Neutrophil (primary cell): ENCODE data around the gene ITGA2B.
A peak's percentile ranks its signal among the peaks of the same experiment; 100 is the strongest.

Experiments used
- H3K27ac ChIP-seq: fragments of 200-600 bp; sonication (generic); 2 replicates; pipeline ENCODE4 v1.5.1; 2016; ENCODE audit warnings: mild to moderate bottlenecking, moderate library complexity
- H3K27me3 ChIP-seq: fragments of 200-600 bp; sonication (generic); 2 replicates; pipeline ENCODE4 v1.6.0; 2016; ENCODE audit warnings: mild to moderate bottlenecking
- H3K36me3 ChIP-seq: fragments of 200-600 bp; sonication (generic); 2 replicates; pipeline ENCODE4 v1.5.1; 2017
- H3K4me1 ChIP-seq, 2 experiments: fragments of 200-600 bp in 1 of 2; sonication (generic) in 1 of 2; 1 replicate in 1 of 2; 2 replicates in 1 of 2; pipeline versions ENCODE4 v1.5.1 to v1.6.1; 2013 to 2016; ENCODE audit warnings: low read depth in 1 of 2, low read length in 1 of 2, mild to moderate bottlenecking in 1 of 2, moderate library complexity in 1 of 2; ENCODE audit not compliant: control insufficient read depth in 1 of 2, insufficient read depth in 1 of 2
- H3K4me3 ChIP-seq, 2 experiments: fragments of 200-600 bp in 1 of 2; sonication (generic) in 1 of 2; 1 replicate in 1 of 2; 2 replicates in 1 of 2; pipeline ENCODE4 v1.5.1; 2013 to 2016; ENCODE audit warnings: low read depth in 1 of 2, low read length in 1 of 2, mild to moderate bottlenecking in 1 of 2, moderate library complexity in 1 of 2
- H3K9me3 ChIP-seq: fragments of 200-600 bp; sonication (generic); 2 replicates; pipeline ENCODE4 v1.5.1; 2016
- CTCF ChIP-seq: fragments of 200-600 bp; sonication (generic); IDR thresholded peaks from 2 replicates; pipeline ENCODE4 v1.5.1; 2016; ENCODE audit warnings: antibody characterized with exemption

ITGA2B gene

DNA sequence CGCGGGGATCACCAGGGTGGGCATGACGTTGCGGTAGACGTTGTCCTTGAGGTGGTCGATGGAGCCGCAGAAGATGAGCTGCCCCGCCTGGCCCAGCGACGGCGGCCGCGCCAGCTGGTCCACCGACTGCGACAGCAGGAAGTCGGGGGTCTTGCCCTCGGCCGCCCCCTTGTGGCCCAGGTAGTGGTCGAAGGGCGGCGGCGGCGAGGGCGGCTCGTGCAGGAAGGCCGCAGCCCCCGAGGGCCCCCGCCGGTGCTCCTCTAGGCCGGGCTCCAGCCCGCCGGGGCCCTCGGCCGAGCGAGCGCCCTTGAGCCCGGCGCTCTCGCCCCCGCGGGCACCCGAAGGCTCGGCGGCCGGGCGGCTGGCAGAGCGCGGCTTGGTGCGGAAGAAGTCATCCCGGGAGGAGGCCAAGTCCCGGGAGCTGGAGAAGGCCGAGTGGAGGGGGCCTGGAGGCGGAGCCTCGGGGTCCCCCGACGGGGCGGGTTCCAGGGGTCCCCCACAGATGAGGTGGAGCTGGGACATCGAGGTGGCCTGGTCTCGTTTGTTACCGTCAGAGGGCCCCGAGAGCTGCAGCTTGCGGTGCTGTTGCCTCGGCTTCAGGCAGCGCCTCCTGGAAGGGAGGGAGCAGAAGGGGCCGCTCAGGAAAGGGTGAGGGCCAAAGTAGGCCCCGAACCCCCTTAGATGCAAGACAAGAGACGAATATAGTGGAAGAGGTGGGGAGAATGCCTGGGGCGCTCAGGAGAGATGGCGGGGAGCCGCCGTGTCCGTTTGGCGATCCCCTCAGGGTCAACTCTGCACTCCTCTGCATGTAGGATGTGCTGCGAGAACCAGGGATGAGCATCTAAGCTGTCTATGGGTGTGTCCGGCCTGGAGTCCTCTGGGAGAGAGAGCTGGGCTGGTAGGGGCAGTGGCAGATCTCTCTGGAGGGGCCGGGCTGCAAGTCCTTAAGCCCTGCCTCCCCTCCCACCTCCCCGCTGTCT, 34.6 kb downstream of the ITGA2B start:
- peaks cover 18 to 28% of the 10 kb centered on the region in 2 experiments for H3K4me1 ChIP-seq
- H3K9me3 ChIP-seq = no peaks in the 10 kb centered on the region
- peak overlapping the region in 1 of 2 experiments; percentile 58 for H3K4me3 ChIP-seq
- no peak for TF ChIP-seq CTCF
- H3K27me3 ChIP-seq = peaks cover 39% of the 10 kb centered on the region
- H3K36me3 ChIP-seq = peaks cover 36% of the 10 kb centered on the region
- no peak overlapping the region for H3K27ac ChIP-seq

- H3K4me1 ChIP-seq = peaks cover 29 to 39% of the 10 kb centered on the region in 2 experiments
- H3K9me3 ChIP-seq = no peaks in the 10 kb centered on the region
- no peak for TF ChIP-seq CTCF
- H3K36me3 ChIP-seq = peaks cover 47% of the 10 kb centered on the region
- H3K27ac ChIP-seq = no peak overlapping the region
- peaks cover 28% of the 10 kb centered on the region for H3K27me3 ChIP-seq
- H3K4me3 ChIP-seq = peak overlapping the region; percentile 51 to 58
Measured at GRCh38 chr17:44353672-44354331, 35.6 kb downstream of the ITGA2B start.

DNA sequence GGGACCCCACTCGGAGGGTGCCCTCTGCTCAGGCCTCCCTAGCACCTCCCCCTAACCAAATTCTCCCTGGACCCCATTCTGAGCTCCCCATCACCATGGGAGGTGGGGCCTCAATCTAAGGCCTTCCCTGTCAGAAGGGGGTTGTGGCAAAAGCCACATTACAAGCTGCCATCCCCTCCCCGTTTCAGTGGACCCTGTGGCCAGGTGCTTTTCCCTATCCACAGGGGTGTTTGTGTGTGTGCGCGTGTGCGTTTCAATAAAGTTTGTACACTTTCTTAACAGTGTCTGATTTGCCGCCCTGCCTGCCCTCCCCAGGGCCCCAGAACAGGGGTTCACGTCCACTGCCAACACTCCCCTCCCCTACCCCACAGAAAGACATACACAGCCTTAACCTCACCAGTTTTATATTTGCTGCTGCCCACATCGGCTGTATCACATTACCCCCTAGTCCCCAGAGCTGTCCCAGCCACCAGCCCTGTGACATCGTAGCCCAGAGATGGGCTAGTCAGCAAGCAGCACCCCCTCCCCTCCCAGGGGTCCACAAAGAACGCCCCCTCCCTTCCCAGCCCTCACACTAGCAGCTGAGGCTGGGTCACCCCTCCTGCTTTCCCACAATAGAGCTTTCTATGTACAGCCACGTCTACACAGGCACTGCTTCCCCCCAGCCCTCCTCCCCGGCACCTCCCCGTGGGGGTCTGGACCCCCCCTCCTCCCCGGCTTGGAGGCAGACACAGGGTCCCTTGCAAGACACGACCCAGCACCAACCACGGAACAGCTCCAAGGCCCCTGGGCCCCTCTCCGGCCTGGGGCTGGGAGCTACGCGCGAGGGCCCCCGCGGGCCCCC, 36.4 kb downstream of the ITGA2B start:
- peaks cover 50% of the 10 kb centered on the region for H3K36me3 ChIP-seq
- peak overlapping the region; percentile 51 to 58 for H3K4me3 ChIP-seq
- no peak for TF ChIP-seq CTCF
- peaks cover 36 to 46% of the 10 kb centered on the region in 2 experiments for H3K4me1 ChIP-seq
- no peaks in the 10 kb centered on the region for H3K9me3 ChIP-seq
- H3K27me3 ChIP-seq = peaks cover 26% of the 10 kb centered on the region
- no peak overlapping the region for H3K27ac ChIP-seq

GRCh38 chr17:44351961-44352827, 37.3 kb downstream of the ITGA2B start:
- Histone ChIP-seq H3K4me1 (peaks cover 45 to 55% of the 10 kb centered on the region in 2 experiments), H3K27ac (no peak overlapping the region), H3K4me3 (no peak overlapping the region), H3K36me3 (peaks cover 50% of the 10 kb centered on the region), H3K9me3 (no peaks in the 10 kb centered on the region), H3K27me3 (peaks cover 26% of the 10 kb centered on the region)
- no peak for TF ChIP-seq CTCF
